ENCODE measurements around the gene NRP2.
A peak's percentile ranks its signal among the peaks of the same experiment; 100 is the strongest.

The NRP2 gene

GRCh38 chr2:205759257-205759656, 77.0 kb downstream of the NRP2 start:
- DNase-seq: no peak

GRCh38 chr2:205759732-205760131, 77.4 kb downstream of the NRP2 start:
- DNase-seq: no peak

GRCh38 chr2:205760157-205760556, 77.9 kb downstream of the NRP2 start:
- no peak for DNase-seq

GRCh38 chr2:205761421-205761820, 79.1 kb downstream of the NRP2 start:
- no peak for DNase-seq

GRCh38 chr2:205762881-205763280, 80.6 kb downstream of the NRP2 start:
- DNase-seq: no peak

- no peak for DNase-seq
Observed at GRCh38 chr2:205763708-205764211, 81.5 kb downstream of the NRP2 start.

- DNase-seq: no peak
Observed at GRCh38 chr2:205764270-205764746, 82.0 kb downstream of the NRP2 start.

GRCh38 chr2:205765151-205765550, 82.8 kb downstream of the NRP2 start:
- DNase-seq: no peak

- peak; percentile 47 for DNase-seq
Observed at GRCh38 chr2:205766779-205767359, 84.6 kb downstream of the NRP2 start.

- no peak for DNase-seq
Observed at GRCh38 chr2:205767617-205768016, 85.3 kb downstream of the NRP2 start.

- DNase-seq: no peak
Observed at GRCh38 chr2:205768341-205768740, 86.0 kb downstream of the NRP2 start.

GRCh38 chr2:205768815-205769494, 86.7 kb downstream of the NRP2 start:
- DNase-seq: no peak

- DNase-seq: no peak
Observed at GRCh38 chr2:205769495-205769850, 87.2 kb downstream of the NRP2 start.

GRCh38 chr2:205769879-205770278, 87.6 kb downstream of the NRP2 start:
- DNase-seq: no peak

GRCh38 chr2:205770577-205770976, 88.3 kb downstream of the NRP2 start:
- no peak for DNase-seq

- DNase-seq: no peak
Observed at GRCh38 chr2:205771031-205771430, 88.7 kb downstream of the NRP2 start.

- DNase-seq: no peak
Observed at GRCh38 chr2:205771666-205772065, 89.4 kb downstream of the NRP2 start.

GRCh38 chr2:205772983-205773382, 90.7 kb downstream of the NRP2 start:
- DNase-seq: no peak

- DNase-seq: no peak
Observed at GRCh38 chr2:205773989-205774388, 91.7 kb downstream of the NRP2 start.

- no peak for DNase-seq
Observed at GRCh38 chr2:205775097-205775877, 93.0 kb downstream of the NRP2 start.

- no peak for DNase-seq
Observed at GRCh38 chr2:205776139-205776538, 93.8 kb downstream of the NRP2 start.

- no peak for DNase-seq
Observed at GRCh38 chr2:205776720-205777119, 94.4 kb downstream of the NRP2 start.

- no peak for DNase-seq
Observed at GRCh38 chr2:205778356-205778755, 96.1 kb downstream of the NRP2 start.

- DNase-seq: no peak
Observed at GRCh38 chr2:205780645-205781044, 98.3 kb downstream of the NRP2 start.
